GM19324 (cell line): ENCODE measurements around the gene AQP11.
"Not testable (repeated sequence)": the region's sequence is repeated elsewhere in the genome, so short reads cannot be mapped to it uniquely, and the experiment has no call there.

ENCODE experiments used
- ATAC-seq: cut with Tn5 transposase; IDR thresholded peaks from one replicate; pipeline ENCODE4 v1.9.1; 2021; ENCODE audit warnings: mild to moderate bottlenecking, moderate library complexity; ENCODE audit not compliant: unreplicated experiment, low FRiP score

AQP11 gene

GRCh38 chr11:77590194-77590782, 535 bp downstream of the AQP11 start:
- no peak for ATAC-seq

GRCh38 chr11:77592727-77593126, 3.0 kb downstream of the AQP11 start:
- ATAC-seq, result no peak

DNA sequence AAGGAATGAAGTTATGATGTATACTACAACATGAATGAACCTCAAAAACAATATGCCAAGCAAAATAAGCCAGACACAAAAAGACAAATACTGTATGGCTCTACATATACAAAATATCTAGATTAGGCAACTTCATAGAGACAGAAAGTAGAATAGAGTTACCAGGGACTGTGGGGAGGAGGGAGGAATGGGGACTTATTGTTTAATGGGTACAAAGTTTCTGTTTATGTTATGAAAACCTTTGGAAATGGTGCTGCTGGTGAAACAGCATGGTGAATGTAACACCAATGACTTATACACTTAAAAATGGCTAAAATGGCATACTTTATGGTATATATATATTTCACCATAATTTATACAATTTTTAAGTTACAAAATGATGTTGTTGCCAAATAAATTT, 4.1 kb downstream of the AQP11 start:
- ATAC-seq, result no peak

DNA sequence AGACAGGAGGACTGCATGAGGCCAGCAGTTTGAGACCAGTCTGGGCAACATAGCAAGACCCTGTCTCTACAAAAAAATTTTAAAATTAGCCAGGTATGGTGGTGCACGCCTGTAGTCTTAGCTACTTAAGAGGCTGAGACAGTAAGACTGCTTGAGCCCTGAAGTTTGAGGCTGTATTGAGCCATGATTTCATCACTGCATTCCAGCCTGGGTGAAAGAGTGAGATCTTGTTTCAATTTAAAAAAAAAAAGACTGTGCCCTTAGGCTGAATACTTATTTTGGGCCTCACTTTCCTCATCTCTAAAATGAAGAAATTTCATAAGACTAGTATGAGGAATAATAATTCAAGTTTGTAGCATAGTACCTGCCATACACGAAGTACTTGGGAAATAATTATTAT, 6.9 kb downstream of the AQP11 start:
- ATAC-seq, result no peak

- no peak for ATAC-seq
Measured at GRCh38 chr11:77598195-77598594, 8.4 kb downstream of the AQP11 start.

DNA sequence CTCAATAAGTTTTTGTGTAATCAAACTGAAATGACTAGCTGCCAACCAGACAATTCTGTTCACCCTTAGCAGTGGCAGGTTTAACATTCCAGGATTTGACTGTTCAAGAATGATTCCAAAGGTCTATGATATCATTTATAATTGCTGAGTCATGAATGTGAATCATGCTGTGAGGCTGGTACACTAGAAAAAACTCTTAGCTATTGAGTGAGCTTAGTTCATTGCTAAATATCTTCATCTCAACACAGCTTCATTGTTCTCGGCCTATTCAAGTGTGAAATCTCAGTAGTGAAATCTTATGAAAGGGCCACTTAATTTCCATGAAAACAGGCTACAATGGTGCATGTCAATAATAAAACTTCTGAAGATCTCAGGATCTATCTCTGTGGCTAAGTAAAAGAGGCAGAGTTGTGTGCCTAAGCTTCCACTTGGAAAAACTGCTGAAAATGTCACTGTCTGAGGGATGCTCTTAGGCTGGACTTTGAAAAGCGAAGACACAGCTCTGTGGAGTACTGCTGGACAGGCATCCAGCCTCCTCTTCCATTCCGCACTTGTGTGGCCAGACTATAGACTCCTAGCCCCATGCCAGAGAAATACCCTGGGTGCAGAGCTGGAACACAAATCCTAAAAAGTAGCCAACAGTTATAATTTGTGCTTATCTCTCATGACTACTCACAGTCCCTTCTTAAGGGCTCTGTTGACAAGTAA, 12.8 kb downstream of the AQP11 start:
- no peak for ATAC-seq

- no peak for ATAC-seq
Measured at GRCh38 chr11:77604281-77604680, 14.5 kb downstream of the AQP11 start.

DNA sequence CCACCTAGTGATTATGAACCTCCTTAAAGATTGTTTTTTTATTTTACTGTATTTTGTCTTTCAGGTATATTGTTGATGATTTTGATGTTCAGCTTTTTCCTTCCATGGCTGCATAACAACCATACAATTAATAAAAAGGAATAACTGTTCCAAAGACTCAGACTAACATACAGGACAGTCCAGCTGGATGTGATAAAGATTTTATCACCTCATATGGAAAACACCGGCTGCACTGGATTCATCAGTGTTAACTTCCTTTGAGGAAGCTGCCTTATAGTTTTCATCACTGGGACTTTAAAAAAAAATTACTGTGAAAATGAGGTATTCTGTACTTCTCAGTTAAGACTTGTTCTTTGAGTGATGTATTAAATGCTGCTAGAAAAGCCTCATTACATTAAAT, 19.5 kb downstream of the AQP11 start:
- ATAC-seq, result no peak

DNA sequence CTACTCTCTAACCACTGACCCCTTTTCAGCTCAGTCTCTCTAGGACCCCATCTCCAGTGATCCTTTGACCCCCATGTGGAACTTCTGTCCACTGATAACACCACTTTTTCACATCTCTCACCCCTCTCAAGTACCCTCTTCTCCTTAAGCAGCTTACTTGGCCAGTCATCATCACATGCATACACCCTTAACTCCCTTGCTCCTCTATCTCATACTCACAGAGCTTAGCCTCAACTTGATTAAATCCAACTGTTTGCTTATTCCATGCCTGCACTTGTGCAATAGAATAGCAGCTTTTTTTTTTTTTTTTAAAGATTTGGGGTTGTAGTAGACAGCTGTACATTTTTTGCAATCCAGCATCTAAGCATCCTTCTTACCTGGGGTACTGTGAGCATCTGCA, 22.2 kb downstream of the AQP11 start:
- no peak for ATAC-seq

DNA sequence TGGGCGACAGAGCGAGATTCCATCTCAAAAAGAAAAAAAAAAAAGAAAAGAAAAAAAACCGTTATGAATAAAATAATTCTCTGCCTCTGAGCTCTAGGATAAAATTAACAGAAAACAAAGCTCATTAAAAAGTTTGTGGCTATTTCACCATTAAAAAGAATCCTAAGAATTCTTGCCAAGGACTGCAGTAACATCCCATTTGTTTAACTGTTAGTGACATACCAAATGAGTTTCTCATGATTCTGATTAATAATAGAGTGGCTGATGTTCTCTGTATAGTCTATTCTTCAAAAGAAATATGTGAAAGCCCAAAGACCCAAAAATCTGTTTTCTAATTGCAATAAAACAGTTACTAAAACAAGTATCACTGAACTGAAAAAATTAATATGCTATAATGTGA, 28.1 kb downstream of the AQP11 start:
- no peak for ATAC-seq

- ATAC-seq, result no peak
Measured at GRCh38 chr11:77619576-77620198, 29.9 kb downstream of the AQP11 start.

GRCh38 chr11:77630157-77630710, 40.5 kb downstream of the AQP11 start:
- ATAC-seq, result no peak

DNA sequence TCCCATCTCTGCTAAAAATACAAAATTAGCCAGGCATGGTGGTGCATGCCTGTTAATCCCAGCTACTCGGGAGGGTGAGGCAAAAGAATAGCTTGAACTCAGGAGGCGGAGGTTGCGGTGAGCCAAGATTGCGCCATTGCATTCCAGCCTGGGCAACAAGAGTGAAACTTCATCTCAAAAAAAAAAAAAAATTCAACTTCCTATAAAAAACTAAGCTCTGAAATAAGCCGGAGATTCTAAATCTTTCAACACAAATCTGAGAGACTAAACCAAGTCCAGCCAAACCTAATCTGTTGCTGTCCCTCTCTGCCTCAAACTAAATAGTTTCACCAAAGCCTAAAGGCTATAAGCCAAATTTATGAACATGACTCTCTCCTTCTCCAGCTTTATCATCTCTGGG, 44.2 kb downstream of the AQP11 start:
- ATAC-seq, result not testable (repeated sequence)

- no peak for ATAC-seq
Measured at GRCh38 chr11:77636731-77637344, 47.1 kb downstream of the AQP11 start.

- ATAC-seq, result peak; percentile 94
Measured at GRCh38 chr11:77637345-77638165, 47.8 kb downstream of the AQP11 start, which contains the start of gene CLNS1A. Gene CLNS1A, minus strand, starts transcription at chr11:77637794. Its CDS starts 80 bp downstream, at chr11:77637714.

DNA sequence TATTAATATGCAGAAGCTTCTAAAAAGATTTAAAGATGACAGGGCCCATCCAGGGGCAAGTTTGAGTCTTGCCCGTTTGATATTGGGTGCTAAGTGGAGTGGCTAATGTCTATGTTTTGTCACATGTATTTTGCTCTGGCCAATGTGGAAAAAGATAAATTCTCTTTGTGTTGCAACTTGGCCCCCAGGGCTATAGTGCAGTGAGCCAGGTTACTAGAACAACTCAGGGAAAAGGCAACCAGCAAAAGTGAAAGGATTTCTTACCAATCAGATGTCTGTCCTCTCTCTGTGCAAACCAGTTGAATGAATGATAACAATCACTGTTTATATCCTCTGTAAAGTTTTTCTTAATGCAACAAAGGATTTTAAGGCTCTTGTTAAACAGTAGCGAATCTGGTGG, 52.5 kb downstream of the AQP11 start:
- no peak for ATAC-seq

DNA sequence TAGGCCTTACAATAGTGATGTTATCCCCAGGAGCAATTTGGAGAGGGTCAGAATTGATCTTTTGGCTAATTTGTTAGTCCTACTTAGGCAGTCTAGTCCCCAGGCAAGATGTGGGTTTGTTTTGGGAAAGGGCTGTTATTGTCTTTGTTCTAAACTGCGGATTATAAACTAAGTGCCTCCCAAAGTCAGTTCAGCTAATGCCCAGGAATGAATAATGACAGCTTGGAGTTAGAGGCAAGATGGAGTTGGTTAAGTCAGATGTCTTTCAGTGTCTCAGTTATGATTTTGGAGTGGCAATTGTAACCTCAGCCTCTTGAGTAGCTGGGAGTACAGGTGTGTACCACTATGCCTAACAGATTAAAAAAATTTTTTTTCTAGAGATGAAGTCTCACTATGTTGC, 55.1 kb downstream of the AQP11 start:
- ATAC-seq, result no peak

DNA sequence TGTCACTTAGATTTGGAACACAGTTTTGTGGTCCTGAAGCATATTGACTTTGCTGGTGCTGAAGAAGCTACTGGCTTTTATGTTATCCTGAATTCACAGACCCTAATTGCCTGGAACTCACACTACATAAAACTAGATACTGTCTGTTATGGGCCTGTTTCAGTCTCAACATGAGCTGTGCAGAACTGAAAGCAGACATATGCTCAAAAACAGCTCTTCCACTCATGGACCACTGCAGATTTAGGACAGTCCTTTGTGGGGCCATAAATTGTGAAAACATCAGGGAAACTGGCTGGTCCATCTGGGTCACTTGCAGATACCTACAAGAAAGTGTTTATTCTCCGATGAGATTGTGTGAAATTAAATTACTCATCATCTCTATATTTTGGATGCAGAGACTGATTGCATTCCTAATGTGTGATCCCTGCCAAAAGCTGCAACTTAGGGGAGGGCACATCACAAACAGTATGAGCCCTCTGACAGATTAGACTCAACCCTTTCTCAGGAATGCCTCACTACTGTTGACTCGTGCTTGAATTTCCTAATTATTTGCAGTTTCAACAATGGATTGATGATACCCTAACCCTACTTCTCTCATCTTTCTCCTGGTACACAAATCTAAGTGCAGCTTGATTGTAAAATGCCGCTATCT, 58.0 kb downstream of the AQP11 start:
- no peak for ATAC-seq

GRCh38 chr11:77650123-77650522, 60.4 kb downstream of the AQP11 start:
- no peak for ATAC-seq
